Measurements from ENCODE around the gene SLC37A1. TPM values are rescaled to one million over a fixed set of nuclear protein-coding genes. Genes with fewer than 3 reads are reported as not detected.

Gene SLC37A1
- total RNA-seq, 1 donor from 2014 or later = 60.2 TPM

GRCh38 chr21:42471716-42472330 is 41.8 kb upstream of the SLC37A1 start:
- Mint-ChIP-seq H3K4me3 (ENCODE audit: low read depth) (no peak overlapping the region), H3K27ac (no peak overlapping the region), H3K9me3 (ENCODE audit: low read depth) (no peaks in the 10 kb centered on the region), H3K4me1 (ENCODE audit: low read depth) (peaks cover 19% of the 10 kb centered on the region), H3K36me3 (ENCODE audit: insufficient read depth) (no peaks in the 10 kb centered on the region), H3K27me3 (no peaks in the 10 kb centered on the region)
- DNase-seq (ENCODE audit: low spot score, unreplicated experiment) = no peak
- no peak for TF ChIP-seq CTCF (IDR thresholded peaks at IDR 0.05; ENCODE audit: unreplicated experiment)

DNA sequence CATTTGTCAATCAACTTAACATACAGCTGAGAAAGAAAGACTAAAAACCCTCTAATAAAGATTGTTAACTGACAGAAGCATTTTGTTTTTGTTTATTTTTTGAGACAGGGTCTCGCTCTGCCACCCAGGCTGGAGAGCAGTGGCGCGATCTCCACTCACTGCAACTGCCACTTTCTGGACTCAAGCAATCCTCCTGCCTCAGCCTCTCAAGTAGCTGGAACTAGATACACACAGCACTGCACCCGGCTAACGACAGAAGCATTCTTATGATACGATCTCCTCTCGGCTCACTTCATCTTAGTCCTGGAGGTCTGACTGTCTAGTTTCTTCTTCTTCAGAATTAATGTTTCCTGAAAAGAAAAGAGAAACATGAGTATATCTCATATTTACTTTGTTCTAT is 41.1 kb upstream of the SLC37A1 start:
- no peaks in the 10 kb centered on the region for H3K27me3 Mint-ChIP-seq
- H3K4me3 Mint-ChIP-seq (ENCODE audit: low read depth) = no peak overlapping the region
- no peak overlapping the region for H3K27ac Mint-ChIP-seq
- peaks cover 12% of the 10 kb centered on the region for H3K4me1 Mint-ChIP-seq (ENCODE audit: low read depth)
- no peaks in the 10 kb centered on the region for H3K9me3 Mint-ChIP-seq (ENCODE audit: low read depth)
- TF ChIP-seq CTCF (IDR thresholded peaks at IDR 0.05; ENCODE audit: unreplicated experiment) = no peak
- DNase-seq (ENCODE audit: low spot score, unreplicated experiment) = no peak
- no peaks in the 10 kb centered on the region for H3K36me3 Mint-ChIP-seq (ENCODE audit: insufficient read depth)

DNA sequence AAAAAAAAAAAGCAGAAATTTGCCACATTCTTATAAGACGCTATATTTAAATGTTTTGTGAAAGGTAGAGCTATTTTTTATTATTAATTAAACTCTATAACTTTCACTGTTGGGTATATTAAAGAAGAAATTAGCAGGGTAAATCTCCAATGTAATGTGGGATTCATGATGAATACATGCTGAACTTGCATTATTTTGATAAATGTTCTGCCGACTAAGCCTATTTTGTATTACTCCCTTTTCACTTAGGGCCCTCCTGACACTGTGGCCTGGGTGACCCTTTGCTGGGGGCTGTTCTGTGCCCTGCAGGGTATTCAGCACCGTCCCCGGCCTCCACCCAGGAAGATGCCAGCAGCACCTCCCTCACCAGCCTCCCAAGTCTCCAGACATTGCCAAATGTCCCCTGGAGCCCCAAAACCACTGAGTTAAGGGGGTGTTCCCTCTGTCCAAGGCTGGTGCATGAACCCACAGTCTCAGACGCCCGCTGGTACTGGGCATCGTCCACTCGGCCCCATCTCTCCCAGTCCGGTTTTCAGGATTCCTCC is 40.1 kb upstream of the SLC37A1 start:
- no peak overlapping the region for H3K27ac Mint-ChIP-seq
- no peak for TF ChIP-seq CTCF (IDR thresholded peaks at IDR 0.05; ENCODE audit: unreplicated experiment)
- peaks cover 9% of the 10 kb centered on the region for H3K4me1 Mint-ChIP-seq (ENCODE audit: low read depth)
- no peak overlapping the region for H3K4me3 Mint-ChIP-seq (ENCODE audit: low read depth)
- H3K36me3 Mint-ChIP-seq (ENCODE audit: insufficient read depth) = no peaks in the 10 kb centered on the region
- no peak for DNase-seq (ENCODE audit: low spot score, unreplicated experiment)
- no peaks in the 10 kb centered on the region for H3K9me3 Mint-ChIP-seq (ENCODE audit: low read depth)
- H3K27me3 Mint-ChIP-seq = no peaks in the 10 kb centered on the region

GRCh38 chr21:42474043-42474831 is 39.4 kb upstream of the SLC37A1 start:
- TF ChIP-seq CTCF (IDR thresholded peaks at IDR 0.05; ENCODE audit: unreplicated experiment) = no peak
- Mint-ChIP-seq H3K27me3 (no peaks in the 10 kb centered on the region), H3K4me3 (ENCODE audit: low read depth) (no peak overlapping the region), H3K4me1 (ENCODE audit: low read depth) (peaks cover 9% of the 10 kb centered on the region), H3K36me3 (ENCODE audit: insufficient read depth) (no peaks in the 10 kb centered on the region), H3K27ac (peak overlapping the region; percentile 55), H3K9me3 (ENCODE audit: low read depth) (no peaks in the 10 kb centered on the region)
- no peak for DNase-seq (ENCODE audit: low spot score, unreplicated experiment)

- no peaks in the 10 kb centered on the region for H3K9me3 Mint-ChIP-seq (ENCODE audit: low read depth)
- no peak overlapping the region for H3K4me3 Mint-ChIP-seq (ENCODE audit: low read depth)
- DNase-seq (ENCODE audit: low spot score, unreplicated experiment) = no peak
- H3K36me3 Mint-ChIP-seq (ENCODE audit: insufficient read depth) = no peaks in the 10 kb centered on the region
- no peaks in the 10 kb centered on the region for H3K27me3 Mint-ChIP-seq
- H3K27ac Mint-ChIP-seq = no peak overlapping the region
- peaks cover 9% of the 10 kb centered on the region for H3K4me1 Mint-ChIP-seq (ENCODE audit: low read depth)
- TF ChIP-seq CTCF (IDR thresholded peaks at IDR 0.05; ENCODE audit: unreplicated experiment) = no peak
Observed at GRCh38 chr21:42475036-42475435, 38.6 kb upstream of the SLC37A1 start.
